Measurements from ENCODE around the gene KHDRBS1. TPM values are rescaled to one million over a fixed set of nuclear protein-coding genes. Genes with fewer than 3 reads are reported as not detected.
"Not testable (repeated sequence)": the region's sequence is repeated elsewhere in the genome, so short reads cannot be mapped to it uniquely, and the experiment has no call there.

Gene KHDRBS1
- total RNA-seq, 1 experiment from 2014 or later: 161 TPM

DNA sequence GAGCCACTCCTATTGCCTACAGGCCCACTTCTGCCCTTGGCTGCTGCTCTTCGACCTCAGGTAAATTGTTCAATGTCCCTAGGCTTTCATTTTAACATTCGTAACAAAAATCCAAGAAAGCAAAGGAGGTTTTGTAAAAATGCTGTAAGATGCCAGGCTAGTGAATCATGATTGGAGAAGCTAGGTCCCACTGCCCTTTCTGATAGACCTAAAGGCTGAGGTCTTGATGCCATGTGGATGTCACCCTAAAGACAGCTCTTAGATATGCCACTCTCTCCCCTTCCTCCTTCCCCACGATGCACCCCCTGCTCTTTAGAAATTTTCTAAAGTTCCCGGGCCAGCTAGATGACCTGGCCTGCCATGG lies 49.2 kb downstream of the KHDRBS1 start:
- BruUV-seq (replicated peaks): no TSS peak
- no peak for DNase-seq
- no peak for TF ChIP-seq EZH2 (IDR thresholded peaks at IDR 0.05; ENCODE audit: low read depth)
- TF ChIP-seq CTCF (conservative IDR thresholded peaks at IDR 0.05): no peak
- Histone ChIP-seq H4K20me1 (ENCODE audit: insufficient read depth) (peaks cover 21% of the 10 kb centered on the region), H3K4me2 (peak overlapping the region; percentile 37), H3K27me3 (ENCODE audit: insufficient read depth, low read depth) (no peaks in the 10 kb centered on the region), H3K4me1 (replicated peaks; ENCODE audit: insufficient read depth) (peaks cover 24% of the 10 kb centered on the region), H3K4me3 (no peak overlapping the region), H2AFZ (no peak overlapping the region), H3K9me2 (ENCODE audit: insufficient read depth) (no peaks in the 10 kb centered on the region), H3K27ac (peak overlapping the region; percentile 21), H3K79me2 (ENCODE audit: low read depth) (no peaks in the 10 kb centered on the region), H3F3A (ENCODE audit: insufficient read depth, low read depth) (peaks cover 70% of the 10 kb centered on the region), H3K9me3 (ENCODE audit: insufficient read depth, low read depth) (no peaks in the 10 kb centered on the region), H3K36me3 (ENCODE audit: low read depth) (peaks cover 29% of the 10 kb centered on the region; the same call in 1 of the 2 replicates)
- intact Hi-C loops (cut with micrococcal nuclease; ENCODE audit: unreplicated experiment): loop anchor here (10.0 kb wide), 2 partner anchors 98 to 398 kb away; no protein-coding TSS in a partner anchor
- ChIA-PET POLR2A (ENCODE audit: unreplicated experiment) (interaction anchor here (0.6 to 0.7 kb wide), 5 partner anchors 152 to 1153 kb away, joined by 3 to 21 read pairs (median 8); no protein-coding TSS in a partner anchor), CTCF (interaction anchor here (0.6 kb wide), 1 partner anchor 10 kb away, joined by 13 read pairs; no protein-coding TSS in a partner anchor)

- Histone ChIP-seq H3K9me2 (ENCODE audit: insufficient read depth) (no peaks in the 10 kb centered on the region), H3K9me3 (ENCODE audit: insufficient read depth, low read depth) (no peaks in the 10 kb centered on the region), H2AFZ (no peak overlapping the region), H3K4me1 (replicated peaks; ENCODE audit: insufficient read depth) (peaks cover 24% of the 10 kb centered on the region), H3K27ac (peak overlapping the region; percentile 21; the same call in 1 of the 2 replicates), H3K27me3 (ENCODE audit: insufficient read depth, low read depth) (no peaks in the 10 kb centered on the region), H3K4me2 (peak overlapping the region; percentile 37; the same call in 1 of the 2 replicates), H4K20me1 (ENCODE audit: insufficient read depth) (peaks cover 21% of the 10 kb centered on the region), H3F3A (ENCODE audit: insufficient read depth, low read depth) (peaks cover 70% of the 10 kb centered on the region), H3K79me2 (ENCODE audit: low read depth) (no peaks in the 10 kb centered on the region), H3K4me3 (no peak overlapping the region), H3K36me3 (ENCODE audit: low read depth) (peaks cover 25% of the 10 kb centered on the region; the same call in 1 of the 2 replicates)
- POLR2A ChIA-PET (ENCODE audit: unreplicated experiment): no interaction called here
- no TSS peak for BruUV-seq (replicated peaks)
- DNase-seq: no peak
- TF ChIP-seq EZH2 (IDR thresholded peaks at IDR 0.05; ENCODE audit: low read depth) (no peak), CTCF (conservative IDR thresholded peaks at IDR 0.05) (peak; percentile 77)
- intact Hi-C loops (cut with micrococcal nuclease; ENCODE audit: unreplicated experiment): loop anchor here (10.0 kb wide), 2 partner anchors 98 to 398 kb away; no protein-coding TSS in a partner anchor
- CTCF ChIA-PET: no interaction called here
Observed at GRCh38 chr1:32063261-32063681, 49.6 kb downstream of the KHDRBS1 start.

GRCh38 chr1:32065613-32066488 lies 52.2 kb downstream of the KHDRBS1 start:
- not testable (repeated sequence) for H3K79me2 ChIP-seq (ENCODE audit: low read depth); DNase-seq; H3K9me3 ChIP-seq (ENCODE audit: insufficient read depth, low read depth); H3K4me3 ChIP-seq; H2AFZ ChIP-seq; H3K36me3 ChIP-seq (ENCODE audit: low read depth); H3K27me3 ChIP-seq (ENCODE audit: insufficient read depth, low read depth); H3K9me2 ChIP-seq (ENCODE audit: insufficient read depth); BruUV-seq (replicated peaks)
- POLR2A ChIA-PET (ENCODE audit: unreplicated experiment): interaction anchor here (0.5 to 0.7 kb wide), 3 partner anchors 56 to 115 kb away, joined by 3 read pairs; no protein-coding TSS in a partner anchor
- CTCF ChIA-PET: interaction anchor here (0.7 kb wide), 1 partner anchor 32 kb away, joined by 4 read pairs; no protein-coding TSS in a partner anchor
- Histone ChIP-seq H3F3A (ENCODE audit: insufficient read depth, low read depth) (peaks cover 54% of the 10 kb centered on the region), H4K20me1 (ENCODE audit: insufficient read depth) (peaks cover 21% of the 10 kb centered on the region), H3K4me1 (replicated peaks; ENCODE audit: insufficient read depth) (peaks cover 24% of the 10 kb centered on the region), H3K27ac (peak overlapping the region; percentile 11), H3K4me2 (peak overlapping the region; percentile 40; the same call in 1 of the 2 replicates)
- intact Hi-C loops (cut with micrococcal nuclease; ENCODE audit: unreplicated experiment): loop anchor here (10.0 kb wide), 2 partner anchors 101 to 401 kb away; no protein-coding TSS in a partner anchor

Data from PC-9 (cell line).